ENCODE data around the gene DNAJB4. TPM values are rescaled to one million over a fixed set of nuclear protein-coding genes. Genes with fewer than 3 reads are reported as not detected.

Gene DNAJB4
- total and polyA plus RNA-seq, 2 of the 13 experiments (the other 11 are each of a cell fraction or from before 2014, with no cell fraction given): 4.4 to 18.6 TPM

GRCh38 chr1:77978969-77979876 is 25.5 kb upstream of the DNAJB4 start, which contains the start of gene FUBP1 (continued):
- TF ChIP-seq ZNF644 (CRISPR knock-in tag; IDR thresholded peaks at IDR 0.05; ENCODE audit: low read depth) (no peak), SRSF9 (IDR thresholded peaks at IDR 0.05; ENCODE audit: borderline replicate concordance, insufficient read depth, low read depth, low read length, poor library complexity, severe bottlenecking) (no peak), CENPT (CRISPR knock-in tag; IDR thresholded peaks at IDR 0.05; ENCODE audit: low read depth) (no peak), PBX3 (CRISPR knock-in tag; IDR thresholded peaks at IDR 0.05; ENCODE audit: borderline replicate concordance) (no peak), PRMT3 (CRISPR knock-in tag; IDR thresholded peaks at IDR 0.05; ENCODE audit: borderline replicate concordance, low read depth) (no peak), MED8 (CRISPR knock-in tag; IDR thresholded peaks at IDR 0.05; ENCODE audit: insufficient replicate concordance) (peak; percentile 51), E2F5 (CRISPR knock-in tag; conservative IDR thresholded peaks at IDR 0.05) (no peak; the same call in 1 of the 2 replicates), SMAD9 (CRISPR knock-in tag; IDR thresholded peaks at IDR 0.05) (no peak), PRDM4 (CRISPR knock-in tag; IDR thresholded peaks at IDR 0.05; ENCODE audit: borderline replicate concordance) (no peak), SNAI1 (CRISPR knock-in tag; IDR thresholded peaks at IDR 0.05; ENCODE audit: borderline replicate concordance) (no peak; the same call in 1 of the 2 replicates), PATZ1 (CRISPR knock-in tag; IDR thresholded peaks at IDR 0.05) (peak; percentile 12; the same call in 1 of the 2 replicates), DNMT1 (CRISPR knock-in tag; IDR thresholded peaks at IDR 0.05) (no peak), LRRFIP1 (CRISPR knock-in tag; conservative IDR thresholded peaks at IDR 0.05) (no peak), ZNF432 (CRISPR knock-in tag; IDR thresholded peaks at IDR 0.05; ENCODE audit: borderline replicate concordance) (no peak), ELF4 (CRISPR knock-in tag; IDR thresholded peaks at IDR 0.05; ENCODE audit: borderline replicate concordance) (peak; percentile 91; the same call in 1 of the 2 replicates), ZNF577 (CRISPR knock-in tag; IDR thresholded peaks at IDR 0.05; ENCODE audit: borderline replicate concordance, low read depth) (no peak), EZH2 (conservative IDR thresholded peaks at IDR 0.05; ENCODE audit: low read depth, low read length) (no peak), ZNF672 (CRISPR knock-in tag; IDR thresholded peaks at IDR 0.05) (no peak)
